ENCODE measurements around the gene PELI2.

PELI2 gene

DNA sequence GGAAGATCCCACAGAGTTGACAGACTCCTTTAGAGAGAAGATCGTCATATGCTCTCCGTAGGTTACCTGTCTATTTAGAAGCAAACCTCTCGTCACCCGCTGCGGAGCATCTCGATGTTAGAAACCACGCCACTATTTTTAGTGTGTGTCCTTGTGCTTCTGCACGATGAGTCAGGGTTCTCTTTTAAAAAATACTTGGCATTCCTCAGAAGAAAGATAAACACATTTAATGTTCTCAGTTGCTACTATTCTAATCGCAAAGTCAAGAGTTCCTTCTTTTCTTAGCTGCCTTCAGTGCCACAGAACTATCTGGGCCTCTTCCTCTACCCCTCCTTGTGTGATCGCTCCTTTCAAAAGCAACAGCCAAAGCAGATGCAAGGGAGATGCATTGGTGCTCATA is 192.4 kb downstream of the PELI2 start:
- Histone ChIP-seq H3K4me3 (ENCODE audit: low read depth, low read length) (no peak overlapping the region), H3K9me3 (no peaks in the 10 kb centered on the region), H3K36me3 (no peaks in the 10 kb centered on the region), H3K4me1 (no peaks in the 10 kb centered on the region), H3K27me3 (no peaks in the 10 kb centered on the region)
- TF ChIP-seq, protein P1, sequence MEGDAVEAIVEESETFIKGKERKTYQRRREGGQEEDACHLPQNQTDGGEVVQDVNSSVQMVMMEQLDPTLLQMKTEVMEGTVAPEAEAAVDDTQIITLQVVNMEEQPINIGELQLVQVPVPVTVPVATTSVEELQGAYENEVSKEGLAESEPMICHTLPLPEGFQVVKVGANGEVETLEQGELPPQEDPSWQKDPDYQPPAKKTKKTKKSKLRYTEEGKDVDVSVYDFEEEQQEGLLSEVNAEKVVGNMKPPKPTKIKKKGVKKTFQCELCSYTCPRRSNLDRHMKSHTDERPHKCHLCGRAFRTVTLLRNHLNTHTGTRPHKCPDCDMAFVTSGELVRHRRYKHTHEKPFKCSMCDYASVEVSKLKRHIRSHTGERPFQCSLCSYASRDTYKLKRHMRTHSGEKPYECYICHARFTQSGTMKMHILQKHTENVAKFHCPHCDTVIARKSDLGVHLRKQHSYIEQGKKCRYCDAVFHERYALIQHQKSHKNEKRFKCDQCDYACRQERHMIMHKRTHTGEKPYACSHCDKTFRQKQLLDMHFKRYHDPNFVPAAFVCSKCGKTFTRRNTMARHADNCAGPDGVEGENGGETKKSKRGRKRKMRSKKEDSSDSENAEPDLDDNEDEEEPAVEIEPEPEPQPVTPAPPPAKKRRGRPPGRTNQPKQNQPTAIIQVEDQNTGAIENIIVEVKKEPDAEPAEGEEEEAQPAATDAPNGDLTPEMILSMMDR (IDR thresholded peaks at IDR 0.05; ENCODE audit: low read depth, low read length), result no peak
- DNase-seq, result no peak

DNA sequence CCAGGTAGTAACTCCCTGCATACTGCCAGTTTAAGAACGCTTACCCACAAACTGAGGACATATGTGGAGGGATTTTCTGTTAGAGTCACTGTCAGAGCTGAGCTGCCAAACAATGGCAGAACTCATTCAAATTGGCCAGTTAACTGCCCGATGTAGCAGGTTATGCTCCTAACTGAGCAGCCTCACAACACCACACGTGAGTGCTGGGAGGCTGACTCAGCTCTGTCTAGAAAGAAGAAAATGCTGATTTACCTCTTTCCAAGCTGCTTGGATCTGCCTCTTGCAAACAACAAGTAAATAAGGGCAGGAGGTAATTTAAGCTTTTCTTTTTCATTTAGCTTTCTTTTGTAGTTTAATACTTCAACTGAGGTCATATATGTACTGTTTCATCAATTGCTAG is 195.6 kb downstream of the PELI2 start:
- TF ChIP-seq, protein P1 (IDR thresholded peaks at IDR 0.05; ENCODE audit: low read depth, low read length), result no peak
- no peak overlapping the region for H3K4me3 ChIP-seq (ENCODE audit: low read depth, low read length)

DNA sequence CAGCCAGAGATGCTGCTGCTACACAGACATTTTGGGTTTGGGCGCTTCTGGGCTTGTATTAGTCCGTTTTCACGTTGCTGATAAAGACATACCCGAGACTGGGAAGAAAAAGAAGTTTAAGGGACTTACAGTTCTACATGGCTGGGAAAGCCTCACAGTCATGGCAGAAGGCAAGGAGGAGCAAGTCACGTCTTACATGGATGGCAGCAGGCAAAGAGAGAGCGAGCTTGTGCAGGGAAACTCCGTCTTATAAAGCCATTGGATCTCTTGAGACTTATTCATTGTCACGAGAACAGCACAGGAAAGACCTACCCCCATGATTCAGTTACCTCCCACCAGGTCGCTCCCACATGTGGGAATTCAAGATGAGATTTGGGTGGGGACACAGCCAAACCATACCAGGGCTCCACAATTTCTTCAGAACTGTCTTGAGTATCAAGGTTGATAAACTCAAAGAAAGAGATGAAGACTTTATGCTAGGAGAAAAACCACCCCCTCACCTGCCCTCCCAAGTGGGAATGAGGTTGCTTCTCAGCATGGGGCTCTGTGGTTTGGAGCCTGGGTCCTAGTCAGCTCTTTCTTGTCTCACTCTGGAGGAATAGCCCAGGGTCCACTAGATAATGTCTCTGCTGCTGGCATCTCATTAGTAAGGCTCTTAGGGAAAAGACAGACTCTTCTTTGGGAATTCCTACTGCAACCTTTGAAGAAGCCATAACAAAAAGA is 200.3 kb downstream of the PELI2 start:
- no peak overlapping the region for H3K4me3 ChIP-seq (ENCODE audit: low read depth, low read length)
- H3K27me3 ChIP-seq, result no peaks in the 10 kb centered on the region; the same call in 1 of the 2 replicates
- no peaks in the 10 kb centered on the region for H3K36me3 ChIP-seq
- no peak for DNase-seq
- H3K9me3 ChIP-seq, result no peaks in the 10 kb centered on the region
- TF ChIP-seq, protein P1 (IDR thresholded peaks at IDR 0.05; ENCODE audit: low read depth, low read length), result no peak
- H3K4me1 ChIP-seq, result no peaks in the 10 kb centered on the region

More for the DNA sequence above, 195.6 kb downstream of the PELI2 start:
- Histone ChIP-seq H3K4me1 (no peaks in the 10 kb centered on the region), H3K9me3 (no peaks in the 10 kb centered on the region), H3K27me3 (no peaks in the 10 kb centered on the region; the same call in 1 of the 2 replicates), H3K36me3 (no peaks in the 10 kb centered on the region)
- DNase-seq, result no peak

DNA sequence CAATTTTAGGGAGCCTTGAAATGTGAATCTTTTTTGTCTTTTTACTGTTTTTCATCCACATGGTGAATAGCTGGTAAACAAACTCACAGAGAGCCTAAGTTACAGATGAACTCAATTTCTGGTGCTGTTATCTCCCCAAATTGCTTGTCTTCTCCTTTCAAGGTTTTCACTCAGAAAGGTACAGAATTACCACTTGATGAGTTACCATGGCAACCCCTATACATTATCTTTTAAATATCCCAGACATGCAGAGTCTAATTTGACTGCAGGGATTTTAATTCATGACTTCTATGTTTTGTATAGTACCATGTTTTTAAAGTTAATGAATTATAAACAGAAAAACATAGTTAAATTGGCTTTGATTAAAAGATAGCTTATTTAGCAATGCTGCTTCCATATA is 203.7 kb downstream of the PELI2 start:
- no peaks in the 10 kb centered on the region; the same call in 1 of the 2 replicates for H3K27me3 ChIP-seq
- TF ChIP-seq, protein P1 (IDR thresholded peaks at IDR 0.05; ENCODE audit: low read depth, low read length), result no peak
- no peak for DNase-seq

DNA sequence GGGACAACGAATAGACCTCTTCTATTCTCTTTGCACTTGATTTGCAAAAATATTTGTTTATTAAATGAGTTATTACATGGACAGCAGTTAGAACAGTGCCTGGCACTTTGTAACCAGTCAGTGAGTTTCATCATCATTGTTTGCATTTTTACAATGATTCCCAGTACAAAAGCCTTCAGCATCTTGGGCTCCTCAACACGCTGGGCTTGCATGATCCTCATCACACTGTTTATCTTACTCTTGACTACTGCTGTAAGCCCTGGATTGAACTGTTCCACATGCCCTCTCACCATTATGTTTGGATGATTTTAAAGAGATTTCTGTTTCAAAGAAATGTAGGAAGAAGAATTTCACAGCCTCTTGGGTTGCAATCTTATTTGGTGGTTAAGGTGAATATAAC is 204.3 kb downstream of the PELI2 start:
- no peak for DNase-seq

More for the DNA sequence above, 203.7 kb downstream of the PELI2 start:
- no peaks in the 10 kb centered on the region for H3K9me3 ChIP-seq
- no peak overlapping the region for H3K4me3 ChIP-seq (ENCODE audit: low read depth, low read length)
- H3K36me3 ChIP-seq, result no peaks in the 10 kb centered on the region
- H3K4me1 ChIP-seq, result no peaks in the 10 kb centered on the region

DNA sequence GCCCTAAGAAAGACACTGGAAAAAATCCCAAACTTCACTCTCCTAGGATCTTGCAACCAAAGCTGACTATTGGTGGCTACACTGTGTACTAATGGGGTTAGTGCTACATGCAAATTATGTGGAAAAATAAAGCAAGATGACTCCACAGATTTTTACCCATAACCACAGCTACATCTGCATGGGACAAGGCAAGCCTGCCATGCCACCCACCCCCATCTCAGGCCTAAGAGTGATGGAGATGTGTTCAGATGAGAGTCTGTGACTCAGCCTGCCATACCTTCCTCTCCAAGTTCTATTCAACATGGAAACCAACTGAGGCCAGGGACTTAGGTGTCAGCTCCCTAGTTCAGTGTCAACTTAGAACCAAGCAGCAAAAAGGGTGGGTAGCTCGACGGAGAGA is 206.2 kb downstream of the PELI2 start:
- no peak for DNase-seq

More for the DNA sequence above, 204.3 kb downstream of the PELI2 start:
- no peaks in the 10 kb centered on the region for H3K36me3 ChIP-seq
- TF ChIP-seq, protein P1 (IDR thresholded peaks at IDR 0.05; ENCODE audit: low read depth, low read length), result no peak
- H3K4me1 ChIP-seq, result no peaks in the 10 kb centered on the region
- no peak overlapping the region for H3K4me3 ChIP-seq (ENCODE audit: low read depth, low read length)
- H3K27me3 ChIP-seq, result no peaks in the 10 kb centered on the region; the same call in 1 of the 2 replicates
- H3K9me3 ChIP-seq, result no peaks in the 10 kb centered on the region

More for the DNA sequence above, 206.2 kb downstream of the PELI2 start:
- TF ChIP-seq, protein P1 (IDR thresholded peaks at IDR 0.05; ENCODE audit: low read depth, low read length), result no peak
- Histone ChIP-seq H3K9me3 (no peaks in the 10 kb centered on the region), H3K36me3 (no peaks in the 10 kb centered on the region), H3K4me1 (no peaks in the 10 kb centered on the region), H3K27me3 (no peaks in the 10 kb centered on the region), H3K4me3 (ENCODE audit: low read depth, low read length) (no peak overlapping the region)

All from BE2C (cell line).